Measurements from ENCODE around the gene ABCC4. TPM values are rescaled to one million over a fixed set of nuclear protein-coding genes. Genes with fewer than 3 reads are reported as not detected.

The ABCC4 gene
- total RNA-seq, 6 experiments from 2014 or later = 1.1 to 4.9 (median 3.8) TPM

DNA sequence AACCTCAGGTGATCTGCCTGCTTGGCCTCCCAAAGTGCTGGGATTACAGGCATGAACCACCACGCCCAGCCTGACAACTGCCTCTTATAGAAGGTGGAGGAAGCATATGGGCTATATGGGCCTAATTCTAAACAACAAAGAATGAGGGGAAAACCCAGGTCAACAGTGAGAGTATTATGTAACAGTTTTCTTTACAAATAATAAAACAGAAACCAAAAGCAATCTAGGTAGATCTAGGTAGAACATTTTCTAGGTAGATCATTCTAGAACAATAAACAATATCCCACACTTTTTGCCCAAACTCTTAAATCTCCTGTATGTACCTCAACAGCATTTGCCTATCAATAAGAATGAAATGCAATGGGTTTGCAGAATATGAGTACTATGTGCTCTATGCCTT lies 267.4 kb downstream of the ABCC4 start:
- no peaks in the 10 kb centered on the region for H3K4me1 ChIP-seq
- no peaks in the 10 kb centered on the region for H3K36me3 ChIP-seq
- H3K4me3 ChIP-seq = no peak overlapping the region
- WGBS (ENCODE audit: insufficient coverage, low coverage, low lambda C conversion rate, missing lambda C conversion rate) = 100% methylated on average over 1 of the region's 1 CpG
- no peak for ATAC-seq
- no peak for DNase-seq
- TF ChIP-seq CTCF (IDR thresholded peaks at IDR 0.05) = no peak
- TF ChIP-seq POLR2A (IDR thresholded peaks at IDR 0.05) = no peak
- H3K9me3 ChIP-seq = no peaks in the 10 kb centered on the region
- H3K27ac ChIP-seq = no peak overlapping the region
- intact Hi-C loops (cut with DNase I) = no loop called here
- no peaks in the 10 kb centered on the region for H3K27me3 ChIP-seq

GRCh38 chr13:95032121-95032520 lies 269.1 kb downstream of the ABCC4 start:
- H3K27ac ChIP-seq = no peak overlapping the region
- H3K27me3 ChIP-seq = no peaks in the 10 kb centered on the region
- intact Hi-C loops (cut with DNase I) = no loop called here
- H3K4me1 ChIP-seq = no peaks in the 10 kb centered on the region
- H3K36me3 ChIP-seq = no peaks in the 10 kb centered on the region
- H3K9me3 ChIP-seq = no peaks in the 10 kb centered on the region
- WGBS (ENCODE audit: insufficient coverage, low coverage, low lambda C conversion rate, missing lambda C conversion rate) = 82% methylated on average over 4 of the region's 4 CpGs
- DNase-seq (no peak), ATAC-seq (no peak)
- TF ChIP-seq CTCF (IDR thresholded peaks at IDR 0.05) = no peak
- no peak for TF ChIP-seq POLR2A (IDR thresholded peaks at IDR 0.05)
- no peak overlapping the region for H3K4me3 ChIP-seq

- no peak overlapping the region for H3K4me3 ChIP-seq
- no peaks in the 10 kb centered on the region for H3K4me1 ChIP-seq
- DNase-seq = no peak
- no peak for ATAC-seq
- no peaks in the 10 kb centered on the region for H3K27me3 ChIP-seq
- 82% methylated on average over 4 of the region's 4 CpGs for WGBS (ENCODE audit: insufficient coverage, low coverage, low lambda C conversion rate, missing lambda C conversion rate)
- H3K9me3 ChIP-seq = no peaks in the 10 kb centered on the region
- TF ChIP-seq CTCF (IDR thresholded peaks at IDR 0.05) = no peak
- TF ChIP-seq POLR2A (IDR thresholded peaks at IDR 0.05) = no peak
- no peaks in the 10 kb centered on the region for H3K36me3 ChIP-seq
- no peak overlapping the region for H3K27ac ChIP-seq
- intact Hi-C loops (cut with DNase I) = no loop called here
Observed at GRCh38 chr13:95030821-95031343, 270.4 kb downstream of the ABCC4 start.

GRCh38 chr13:95027638-95028037 lies 273.6 kb downstream of the ABCC4 start:
- no peaks in the 10 kb centered on the region for H3K4me1 ChIP-seq
- H3K4me3 ChIP-seq = no peak overlapping the region
- no peaks in the 10 kb centered on the region for H3K27me3 ChIP-seq
- 92% methylated on average over 3 of the region's 3 CpGs for WGBS (ENCODE audit: insufficient coverage, low coverage, low lambda C conversion rate, missing lambda C conversion rate)
- H3K27ac ChIP-seq = no peak overlapping the region
- no peak for ATAC-seq
- TF ChIP-seq CTCF (IDR thresholded peaks at IDR 0.05) (no peak), POLR2A (IDR thresholded peaks at IDR 0.05) (no peak)
- no peaks in the 10 kb centered on the region for H3K9me3 ChIP-seq
- intact Hi-C loops (cut with DNase I) = no loop called here
- no peak for DNase-seq
- H3K36me3 ChIP-seq = no peaks in the 10 kb centered on the region

- TF ChIP-seq POLR2A (IDR thresholded peaks at IDR 0.05) = no peak
- TF ChIP-seq CTCF (IDR thresholded peaks at IDR 0.05) = no peak
- WGBS (ENCODE audit: insufficient coverage, low coverage, low lambda C conversion rate, missing lambda C conversion rate) = 64% methylated on average over 1 of the region's 1 CpG
- Histone ChIP-seq H3K36me3 (no peaks in the 10 kb centered on the region), H3K27ac (no peak overlapping the region), H3K27me3 (no peaks in the 10 kb centered on the region), H3K4me1 (no peaks in the 10 kb centered on the region), H3K4me3 (no peak overlapping the region), H3K9me3 (no peaks in the 10 kb centered on the region)
- intact Hi-C loops (cut with DNase I) = no loop called here
- peak in 1 of 4 donors; percentile 23 for ATAC-seq
- DNase-seq = no peak
Observed at GRCh38 chr13:95025116-95025515, 276.1 kb downstream of the ABCC4 start.
